GM18526 (cell line): Measurements from ENCODE around the gene CGB7.

Source experiments
- POLR2A ChIP-seq: IDR thresholded peaks from 3 replicates; pipeline ENCODE4 v1.6.1; 2011; ENCODE audit not compliant: insufficient read length; ENCODE audit errors: extremely low read depth

The CGB7 gene

DNA sequence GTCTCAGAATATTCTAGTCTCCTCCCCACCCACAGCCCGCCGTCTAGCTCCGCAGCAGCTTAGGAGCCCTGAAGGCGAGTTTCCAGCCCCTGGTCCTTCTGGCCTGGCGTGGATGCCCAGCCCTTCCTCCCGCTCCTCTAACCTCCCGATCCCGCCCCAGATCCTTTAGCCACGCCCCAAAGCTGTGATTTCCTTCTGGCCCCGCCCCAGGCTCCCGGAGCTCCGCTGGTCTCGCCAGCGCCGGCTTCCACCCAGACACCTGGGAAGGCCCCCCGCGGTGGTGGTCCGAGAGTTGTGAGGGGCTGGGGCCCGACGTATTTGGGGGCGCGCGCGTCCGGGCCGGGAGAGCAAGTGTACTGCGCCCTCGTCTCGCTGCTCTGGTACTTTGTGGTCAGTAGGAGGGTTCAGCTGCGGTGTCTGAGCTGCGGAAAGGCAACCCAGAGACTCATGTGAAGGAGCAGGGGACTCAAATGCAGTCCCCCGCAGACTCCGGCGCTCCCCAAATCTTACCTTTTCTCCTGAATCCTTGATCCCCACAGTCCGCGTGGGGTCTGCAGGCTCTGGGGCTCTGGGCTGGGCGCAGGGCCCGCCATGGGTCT, at the start of gene CGB7:
Gene CGB7 (minus strand): TSS at position 114 of the 599 bp plus-strand sequence. CDS start 2,374 bp downstream, outside the sequence.
- no peak for TF ChIP-seq POLR2A

DNA sequence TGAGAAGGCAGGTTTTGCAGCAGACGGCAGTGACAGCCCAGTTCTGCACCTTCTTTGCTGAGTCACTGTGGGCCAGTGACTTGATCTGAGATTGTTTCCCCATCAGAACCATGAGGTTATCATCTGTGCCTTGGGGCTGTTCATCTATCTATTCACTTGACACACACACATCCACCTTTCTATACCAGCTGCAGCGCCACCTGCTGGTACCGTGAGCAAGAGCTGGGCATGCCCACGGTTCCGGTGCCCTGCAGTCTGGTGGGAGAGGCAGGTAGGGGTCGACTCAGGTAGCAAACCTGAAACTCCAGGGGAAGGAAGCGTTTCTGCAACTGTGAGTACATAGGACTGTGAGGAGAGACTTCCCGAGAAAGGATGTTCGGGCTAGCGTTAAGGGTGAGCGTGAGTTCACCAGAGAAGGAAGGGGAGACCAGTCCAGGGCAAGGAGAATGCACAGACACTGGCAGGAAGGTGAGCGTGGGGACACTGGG, 49.1 kb upstream of the CGB7 start:
- no peak for TF ChIP-seq POLR2A

DNA sequence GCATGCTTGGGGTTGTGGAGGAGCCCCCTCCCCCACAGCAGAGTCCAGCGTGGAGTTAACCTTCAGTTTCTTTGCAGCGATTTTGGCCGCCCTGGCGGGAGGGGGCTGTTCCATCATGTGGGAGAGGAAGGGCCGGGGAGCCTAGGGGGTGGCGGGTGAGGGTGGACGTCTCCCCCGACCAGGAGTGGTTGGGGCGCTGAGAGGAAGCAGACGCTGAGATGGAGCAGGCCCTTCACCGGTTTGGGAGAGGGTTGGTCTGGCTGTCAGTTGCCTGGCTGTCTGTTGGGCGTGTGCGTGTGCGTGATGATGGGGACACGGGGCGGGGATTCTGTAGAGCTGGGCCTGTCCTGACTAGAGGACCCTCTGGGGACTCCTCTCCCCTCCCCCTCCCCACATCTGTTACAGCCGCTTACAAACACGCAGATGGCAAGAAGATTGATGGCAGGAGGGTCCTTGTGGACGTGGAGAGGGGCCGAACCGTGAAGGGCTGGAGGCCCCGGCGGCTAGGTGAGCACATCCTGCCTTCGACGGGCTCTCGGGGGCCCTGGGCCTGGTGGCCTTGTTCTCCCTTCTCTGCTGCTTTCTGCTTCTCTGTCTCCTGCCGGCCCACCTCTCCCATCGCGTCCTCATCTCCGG, 46.8 kb upstream of the CGB7 start:
- TF ChIP-seq POLR2A = no peak

DNA sequence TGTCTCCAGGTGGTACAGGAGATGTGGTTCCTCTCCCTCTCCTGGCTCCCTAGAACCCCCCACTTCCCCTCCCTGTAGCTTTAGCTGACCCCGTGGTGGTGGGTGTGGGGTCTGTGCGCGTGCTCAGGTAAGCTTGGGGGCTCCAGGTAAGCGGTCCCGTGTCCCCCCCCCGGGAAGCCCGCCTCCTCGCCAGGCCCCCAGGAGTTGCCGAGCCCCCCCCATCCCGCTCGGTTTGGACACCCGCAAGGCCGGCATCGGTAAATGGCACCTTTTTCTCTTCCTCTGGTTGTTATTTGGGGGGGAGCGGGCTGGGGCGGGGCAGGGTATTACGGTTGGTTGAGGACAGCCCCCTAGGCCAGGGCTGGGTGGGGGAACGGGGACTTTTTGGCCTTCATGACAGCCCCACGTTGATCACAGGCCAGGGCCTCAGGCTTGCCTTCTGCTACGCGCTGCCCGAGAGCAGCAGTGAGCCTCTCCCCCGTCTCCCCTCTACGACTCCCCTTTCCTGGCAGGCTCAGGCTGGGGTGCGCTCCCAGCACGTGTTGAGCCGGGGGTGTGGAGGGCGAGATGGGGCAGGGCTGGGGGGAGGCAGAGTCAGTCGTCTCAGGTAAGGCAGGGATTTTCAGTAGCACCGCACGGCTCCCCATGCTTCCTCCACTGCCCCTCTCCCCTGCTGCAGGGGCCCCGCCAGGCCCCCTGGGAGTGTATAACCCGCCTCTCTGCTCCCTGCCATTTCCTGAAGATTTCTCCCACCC, 46.0 kb upstream of the CGB7 start:
- TF ChIP-seq POLR2A = no peak

DNA sequence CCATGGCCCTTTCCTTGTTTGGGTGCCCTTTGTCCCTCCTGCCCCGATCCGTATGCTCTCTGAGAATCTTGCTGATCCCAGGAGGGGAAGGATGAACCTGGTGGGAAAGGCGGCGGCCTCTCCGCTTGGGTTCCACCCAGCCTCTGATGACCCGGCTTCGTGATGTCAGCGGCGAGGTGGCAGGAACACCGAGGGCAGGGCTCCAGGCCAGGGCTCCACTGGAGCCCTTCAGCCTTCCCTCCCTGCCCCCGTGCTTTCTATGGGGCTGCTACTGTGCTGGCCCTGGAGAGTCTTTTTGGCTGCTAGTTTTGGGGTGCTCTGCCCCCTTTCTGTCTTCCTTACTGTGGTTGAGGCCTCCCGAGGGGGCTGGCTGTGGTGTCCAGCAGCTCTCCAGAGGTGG, 44.8 kb upstream of the CGB7 start:
- no peak for TF ChIP-seq POLR2A

DNA sequence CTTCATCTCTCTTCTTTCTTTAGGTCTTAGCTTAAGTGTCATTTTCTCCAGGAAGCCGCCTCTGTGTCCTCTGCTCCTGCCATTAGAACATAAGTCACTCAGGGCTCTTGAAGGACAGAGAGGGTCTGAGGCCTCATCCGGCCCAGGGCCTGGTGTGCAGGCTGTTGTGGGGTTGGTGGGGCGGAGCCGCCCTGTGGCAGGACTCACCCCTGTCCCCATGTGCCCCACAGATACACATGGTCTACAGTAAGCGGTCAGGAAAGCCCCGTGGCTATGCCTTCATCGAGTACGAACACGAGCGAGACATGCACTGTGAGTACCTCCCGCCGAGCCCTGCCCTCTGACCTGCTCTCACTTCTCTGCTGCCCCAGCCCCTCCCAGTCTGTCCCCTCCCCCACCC, 43.6 kb upstream of the CGB7 start:
- TF ChIP-seq POLR2A = no peak

DNA sequence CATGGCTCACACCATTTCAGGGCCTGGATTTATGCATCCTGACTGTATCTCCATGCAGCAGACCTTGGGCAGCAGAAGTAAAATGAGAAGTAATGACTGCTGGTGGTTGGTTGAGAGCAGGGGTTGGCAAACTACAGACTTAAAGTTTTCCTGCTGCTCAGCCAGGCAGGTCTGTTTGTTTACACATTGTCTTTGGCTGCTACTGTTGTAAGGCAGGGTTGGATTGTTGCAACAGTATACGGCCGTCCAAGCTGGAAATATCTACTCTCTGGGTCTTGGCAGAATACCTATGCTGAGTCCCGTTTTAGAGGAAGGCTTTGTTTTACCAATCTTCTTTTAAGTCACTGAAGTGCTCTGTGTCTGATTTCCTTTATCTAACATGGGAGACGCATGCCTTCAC, 41.2 kb upstream of the CGB7 start:
- TF ChIP-seq POLR2A = no peak

DNA sequence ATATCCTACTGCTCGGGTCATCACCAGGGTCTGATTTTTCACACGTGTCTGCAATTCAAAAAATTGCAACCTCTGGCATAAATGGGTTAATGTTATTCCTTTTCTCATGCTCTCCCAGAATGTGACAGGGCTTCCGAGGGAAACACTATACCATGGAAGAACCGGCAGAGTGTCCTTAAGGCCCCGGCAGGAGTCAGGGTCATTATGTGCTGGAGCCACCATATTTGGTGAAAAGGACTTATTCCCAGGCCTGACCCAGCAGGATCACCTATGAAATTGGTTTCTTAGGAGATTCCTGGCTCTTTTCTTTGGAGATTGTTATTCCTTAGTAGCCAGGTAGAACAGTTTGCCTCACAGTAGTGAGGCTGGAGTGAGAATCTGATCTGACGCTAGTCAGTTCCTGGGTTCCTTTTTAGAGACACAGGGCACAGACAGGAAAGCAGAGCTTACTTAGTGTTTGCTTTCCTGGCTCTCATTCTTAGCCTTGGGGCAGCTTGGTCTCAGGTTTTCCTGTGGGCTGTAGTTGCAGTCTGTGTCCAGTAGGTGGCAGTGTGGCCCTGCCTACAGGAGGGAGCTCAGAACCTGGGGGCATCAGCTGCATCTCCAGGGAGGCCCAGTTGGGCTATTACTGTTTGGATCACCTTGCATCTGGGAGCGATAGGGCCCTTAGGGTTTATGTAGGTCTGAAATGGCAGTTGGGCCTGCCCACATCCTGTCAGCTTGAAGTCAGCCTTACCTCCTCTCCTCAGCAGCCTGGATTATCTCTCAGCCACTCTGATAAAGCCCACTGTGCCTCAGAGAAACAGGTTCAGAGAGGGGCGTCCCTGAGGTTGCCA, 40.1 kb upstream of the CGB7 start:
- TF ChIP-seq POLR2A = no peak

DNA sequence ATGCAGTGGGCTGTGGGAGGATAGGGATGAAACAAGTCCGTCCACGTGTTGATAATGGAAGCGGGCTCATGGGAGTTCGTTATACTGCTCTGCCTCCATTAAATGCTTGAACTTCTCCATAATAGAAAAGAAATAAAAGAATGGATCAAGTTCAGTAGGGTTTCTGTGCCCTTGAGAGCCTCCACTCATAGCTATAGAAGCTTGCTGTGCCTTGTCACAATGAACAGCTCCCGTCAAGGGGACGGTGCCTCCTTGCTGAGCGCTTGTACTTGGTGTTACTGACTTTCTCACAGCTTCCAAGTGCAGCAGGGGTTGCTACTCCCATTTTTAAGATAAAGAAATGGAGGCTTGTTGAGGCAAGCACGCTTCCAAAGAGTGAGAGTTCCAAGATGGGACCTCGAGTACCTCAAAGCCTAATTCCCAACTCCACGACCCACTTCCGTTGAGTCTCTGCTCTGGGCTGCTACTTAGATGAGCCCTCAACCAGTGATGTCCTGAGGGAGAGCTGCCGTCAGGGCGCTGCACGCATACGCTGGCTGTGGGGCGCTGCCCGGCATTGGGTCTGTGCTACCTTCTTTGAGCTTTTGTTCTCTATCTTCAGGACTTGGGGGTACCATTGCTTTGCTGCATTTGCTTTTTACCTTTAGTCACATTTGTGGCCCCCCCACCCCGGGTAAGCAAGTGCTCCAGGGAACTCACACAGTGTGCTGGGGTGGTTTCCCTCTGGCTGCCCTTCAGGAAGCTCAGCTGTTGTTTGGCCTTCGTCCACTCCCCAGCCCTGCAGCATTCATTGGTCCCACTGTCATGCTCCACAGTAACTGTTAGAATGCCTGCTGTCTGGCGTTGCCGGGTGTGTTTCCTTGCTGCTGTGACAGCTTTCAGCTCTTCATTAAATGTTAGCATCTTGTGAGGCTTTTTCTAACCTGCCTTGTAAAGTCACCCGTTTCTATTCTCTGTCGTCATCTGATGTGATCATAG, 37.2 kb upstream of the CGB7 start:
- TF ChIP-seq POLR2A = no peak

DNA sequence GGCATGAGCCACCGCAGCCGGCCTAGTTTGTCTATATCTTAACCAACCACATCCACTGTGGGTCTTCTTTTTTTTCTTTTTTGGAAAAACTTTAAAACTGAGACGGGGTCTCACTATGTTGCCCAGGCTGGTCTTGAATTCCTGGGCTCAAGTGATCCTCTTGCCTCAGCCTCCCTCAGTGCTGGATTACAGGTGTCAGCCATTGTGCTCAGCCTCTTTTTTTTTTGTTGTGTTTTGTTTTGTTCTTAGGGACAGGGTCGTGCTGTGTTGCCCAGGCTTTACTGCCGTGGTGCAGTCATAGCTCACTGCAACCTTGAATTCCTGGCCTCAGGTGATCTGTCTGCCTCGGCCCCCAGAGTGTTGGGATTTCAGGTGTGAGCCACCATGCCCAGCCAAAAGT, 35.1 kb upstream of the CGB7 start:
- no peak for TF ChIP-seq POLR2A

DNA sequence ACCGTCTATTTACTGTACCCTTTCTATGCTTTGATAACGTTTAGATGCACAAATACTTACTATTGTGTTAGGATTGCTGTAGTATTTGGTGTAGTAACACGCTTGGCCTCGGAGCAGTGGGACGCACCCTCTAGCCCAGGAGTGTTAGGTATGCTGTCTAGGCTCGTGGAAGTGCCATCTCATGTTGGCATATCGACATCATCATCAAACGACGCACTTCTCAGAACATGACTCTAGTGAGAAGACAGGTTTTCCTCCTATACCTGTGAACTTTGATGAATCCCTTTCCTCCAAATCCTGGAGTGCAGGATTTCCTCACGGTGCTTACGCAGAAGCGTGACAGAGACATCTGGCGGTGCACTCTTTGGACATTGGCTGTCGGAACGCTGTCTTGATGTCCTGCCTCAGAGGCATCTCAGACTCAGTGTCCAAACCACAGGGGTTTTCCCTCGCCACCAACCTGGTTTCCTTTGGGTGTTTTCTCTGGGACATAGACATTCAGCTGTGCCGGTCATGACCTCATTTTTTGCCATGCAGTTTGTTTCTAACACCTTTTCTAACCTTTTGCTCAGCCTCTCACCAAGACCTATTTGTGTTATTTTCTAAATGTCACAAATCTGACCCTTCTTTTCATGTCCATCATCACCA, 34.0 kb upstream of the CGB7 start:
- TF ChIP-seq POLR2A = no peak

DNA sequence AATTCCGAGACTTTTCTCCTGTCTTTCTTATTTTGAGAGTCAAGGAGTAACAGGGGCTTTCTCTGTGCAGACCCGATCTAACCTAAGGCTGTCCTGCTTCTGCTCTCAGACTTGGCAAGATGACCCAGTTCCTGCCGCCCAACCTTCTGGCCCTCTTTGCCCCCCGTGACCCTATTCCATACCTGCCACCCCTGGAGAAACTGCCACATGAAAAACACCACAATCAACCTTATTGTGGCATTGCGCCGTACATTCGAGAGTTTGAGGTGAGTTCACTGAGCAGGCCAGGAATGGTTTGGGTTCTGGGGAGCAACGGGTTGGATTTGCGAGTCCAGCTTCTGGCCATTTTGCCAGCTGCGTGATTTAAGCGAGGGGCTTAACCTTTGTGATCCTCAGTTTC, 28.7 kb upstream of the CGB7 start:
- no peak for TF ChIP-seq POLR2A

DNA sequence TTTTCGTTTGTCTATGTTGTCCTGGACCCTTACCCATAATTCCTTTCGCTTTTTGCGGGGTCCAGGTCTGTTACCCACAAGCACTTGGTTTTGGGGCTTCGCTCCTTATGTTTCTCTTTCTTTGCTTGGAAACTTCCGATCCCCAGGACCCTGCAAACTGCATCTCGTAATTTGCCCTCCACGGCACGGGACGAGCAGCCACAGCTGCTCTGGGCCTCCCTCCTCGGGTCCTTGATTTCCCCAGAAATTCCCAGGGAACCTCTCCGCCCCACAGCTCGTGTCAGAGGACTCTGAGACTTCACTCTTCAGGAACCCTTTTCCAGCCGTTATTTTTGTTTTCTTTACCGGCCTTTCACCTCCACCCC, 28.3 kb upstream of the CGB7 start:
- TF ChIP-seq POLR2A = no peak
